ENCODE data around the gene OR2F2. TPM values are rescaled to one million over a fixed set of nuclear protein-coding genes. Genes with fewer than 3 reads are reported as not detected.

The OR2F2 gene
- polyA plus RNA-seq, 1 of the 3 experiments (the other 2 are of a cell fraction), result 0.07 TPM

DNA sequence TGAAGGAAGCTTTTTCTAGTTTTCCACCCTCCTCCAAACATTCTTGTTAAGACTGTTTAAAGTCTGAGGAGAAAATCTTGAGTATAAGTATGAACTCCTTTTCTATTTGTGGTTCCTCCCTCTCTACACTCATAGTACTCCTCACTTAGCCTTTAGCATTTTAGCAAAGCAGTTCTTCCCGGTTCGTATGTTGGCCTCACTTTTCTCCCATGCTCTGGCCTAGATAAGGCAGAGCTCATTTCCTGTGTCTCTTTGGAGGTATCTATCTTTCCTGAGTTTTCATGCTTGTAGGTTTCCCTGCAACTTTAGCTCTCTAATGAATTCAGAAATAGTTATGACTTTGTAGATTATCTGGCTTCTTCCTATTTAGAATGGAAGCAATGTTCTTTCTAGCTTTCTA lies 13.7 kb downstream of the OR2F2 start:
- Histone ChIP-seq H3K9me2 (no peaks in the 10 kb centered on the region), H3K36me3 (replicated peaks in 1 of 2; ENCODE audit: control insufficient read depth in 1 of 2, insufficient read depth in 2 of 2, low read length in 1 of 2) (no peaks in the 10 kb centered on the region), H3K4me3 (ENCODE audit: low read depth in 2 of 2, low read length in 1 of 2) (no peak overlapping the region), H3K27me3 (ENCODE audit: insufficient read depth) (no peaks in the 10 kb centered on the region; the same call in 1 of the 2 replicates), H3K79me2 (ENCODE audit: insufficient read depth) (no peaks in the 10 kb centered on the region), H3K9me3 (0 out of 2 replicates have a peak, but pooled peaks cover 6% of the 10 kb centered on the region), H3K4me1 (ENCODE audit: control insufficient read depth in 1 of 2, insufficient read depth in 2 of 2, low read depth in 1 of 2, low read length in 1 of 2) (no peaks in the 10 kb centered on the region), H4K20me1 (ENCODE audit: insufficient read depth) (no peaks in the 10 kb centered on the region), H3K27ac (ENCODE audit: low read depth in 2 of 2, low read length in 1 of 2) (no peak overlapping the region), H3F3A (replicated peaks; ENCODE audit: insufficient read depth) (no peaks in the 10 kb centered on the region), H3K9ac (no peak overlapping the region), H2AFZ (ENCODE audit: low read depth) (no peak overlapping the region), H3K4me2 (no peak overlapping the region)
- CTCF ChIA-PET, result interaction anchor here (1.5 kb wide), 1 partner anchor 16 kb away, joined by 4 read pairs; no protein-coding TSS in a partner anchor
- DNase-seq, result no peak
- 7% methylated on average over 2 of the region's 2 CpGs for WGBS (ENCODE audit: low lambda C conversion rate)
- POLR2A ChIA-PET, result no interaction called here
- TF ChIP-seq, protein P1, sequence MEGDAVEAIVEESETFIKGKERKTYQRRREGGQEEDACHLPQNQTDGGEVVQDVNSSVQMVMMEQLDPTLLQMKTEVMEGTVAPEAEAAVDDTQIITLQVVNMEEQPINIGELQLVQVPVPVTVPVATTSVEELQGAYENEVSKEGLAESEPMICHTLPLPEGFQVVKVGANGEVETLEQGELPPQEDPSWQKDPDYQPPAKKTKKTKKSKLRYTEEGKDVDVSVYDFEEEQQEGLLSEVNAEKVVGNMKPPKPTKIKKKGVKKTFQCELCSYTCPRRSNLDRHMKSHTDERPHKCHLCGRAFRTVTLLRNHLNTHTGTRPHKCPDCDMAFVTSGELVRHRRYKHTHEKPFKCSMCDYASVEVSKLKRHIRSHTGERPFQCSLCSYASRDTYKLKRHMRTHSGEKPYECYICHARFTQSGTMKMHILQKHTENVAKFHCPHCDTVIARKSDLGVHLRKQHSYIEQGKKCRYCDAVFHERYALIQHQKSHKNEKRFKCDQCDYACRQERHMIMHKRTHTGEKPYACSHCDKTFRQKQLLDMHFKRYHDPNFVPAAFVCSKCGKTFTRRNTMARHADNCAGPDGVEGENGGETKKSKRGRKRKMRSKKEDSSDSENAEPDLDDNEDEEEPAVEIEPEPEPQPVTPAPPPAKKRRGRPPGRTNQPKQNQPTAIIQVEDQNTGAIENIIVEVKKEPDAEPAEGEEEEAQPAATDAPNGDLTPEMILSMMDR (IDR thresholded peaks at IDR 0.05), result no peak

DNA sequence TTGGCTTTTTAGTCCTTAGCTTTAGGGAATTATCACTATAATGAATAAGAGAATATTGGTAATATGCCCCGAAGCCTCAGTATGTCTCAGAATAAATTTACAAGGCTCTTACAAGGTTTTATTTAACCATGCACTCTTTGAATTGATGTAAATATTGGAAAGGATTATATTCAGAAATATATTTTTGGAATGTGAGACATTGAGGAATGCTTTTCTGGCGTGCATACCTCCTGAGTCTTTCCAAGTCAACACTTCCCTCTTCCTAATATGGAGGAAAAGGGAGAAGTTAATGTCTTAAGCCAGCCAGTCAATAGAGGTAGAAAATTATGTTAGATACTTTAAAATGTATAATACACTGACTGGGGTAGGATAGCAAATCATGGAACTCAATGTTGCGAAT lies 18.4 kb downstream of the OR2F2 start:
- H4K20me1 ChIP-seq (ENCODE audit: insufficient read depth), result no peaks in the 10 kb centered on the region
- DNase-seq, result no peak
- no peaks in the 10 kb centered on the region for H3K4me1 ChIP-seq (ENCODE audit: control insufficient read depth in 1 of 2, insufficient read depth in 2 of 2, low read depth in 1 of 2, low read length in 1 of 2)
- no peaks in the 10 kb centered on the region for H3K9me3 ChIP-seq
- H3K4me3 ChIP-seq (ENCODE audit: low read depth in 2 of 2, low read length in 1 of 2), result no peak overlapping the region
- H3K9me2 ChIP-seq, result no peaks in the 10 kb centered on the region
- no peaks in the 10 kb centered on the region for H3K36me3 ChIP-seq (replicated peaks in 1 of 2; ENCODE audit: control insufficient read depth in 1 of 2, insufficient read depth in 2 of 2, low read length in 1 of 2)
- H3K9ac ChIP-seq, result no peak overlapping the region
- WGBS (ENCODE audit: low lambda C conversion rate), result 24% methylated on average over 3 of the region's 3 CpGs
- H3K27me3 ChIP-seq (ENCODE audit: insufficient read depth), result peaks cover 12% of the 10 kb centered on the region; the same call in 1 of the 2 replicates
- H2AFZ ChIP-seq (ENCODE audit: low read depth), result no peak overlapping the region
- H3F3A ChIP-seq (replicated peaks; ENCODE audit: insufficient read depth), result no peaks in the 10 kb centered on the region
- no peaks in the 10 kb centered on the region for H3K79me2 ChIP-seq (ENCODE audit: insufficient read depth)
- ChIA-PET CTCF (no interaction called here), POLR2A (no interaction called here)
- H3K27ac ChIP-seq (ENCODE audit: low read depth in 2 of 2, low read length in 1 of 2), result no peak overlapping the region
- TF ChIP-seq NFIC (IDR thresholded peaks at IDR 0.05; ENCODE audit: borderline replicate concordance) (no peak), TAF1 (IDR thresholded peaks at IDR 0.05; ENCODE audit: borderline replicate concordance, low read depth, low read length) (no peak), JUND (IDR thresholded peaks at IDR 0.05) (no peak), NRF1 (IDR thresholded peaks at IDR 0.05; ENCODE audit: low read depth, low read length) (no peak), TCF12 (IDR thresholded peaks at IDR 0.05) (no peak), RAD21 (IDR thresholded peaks at IDR 0.05; ENCODE audit: low read length) (no peak), TEAD4 (IDR thresholded peaks at IDR 0.05; ENCODE audit: borderline replicate concordance, insufficient read depth) (no peak), RFX5 (IDR thresholded peaks at IDR 0.05; ENCODE audit: low read length) (no peak), EP300 (IDR thresholded peaks at IDR 0.05; ENCODE audit: borderline replicate concordance in 1 of 2, low read depth in 1 of 2, low read length in 1 of 2) (no peak), RCOR1 (IDR thresholded peaks at IDR 0.05; ENCODE audit: low read length) (no peak), SIN3A (IDR thresholded peaks at IDR 0.05; ENCODE audit: borderline replicate concordance, low read depth, low read length) (no peak), FOXM1 (IDR thresholded peaks at IDR 0.05; ENCODE audit: low read depth) (no peak), MEF2A (IDR thresholded peaks at IDR 0.05; ENCODE audit: borderline replicate concordance, low read depth) (no peak), GABPA (IDR thresholded peaks at IDR 0.05; ENCODE audit: low read depth) (no peak), YY1 (IDR thresholded peaks at IDR 0.05; ENCODE audit: low read depth) (no peak)
- TF ChIP-seq, protein P2, sequence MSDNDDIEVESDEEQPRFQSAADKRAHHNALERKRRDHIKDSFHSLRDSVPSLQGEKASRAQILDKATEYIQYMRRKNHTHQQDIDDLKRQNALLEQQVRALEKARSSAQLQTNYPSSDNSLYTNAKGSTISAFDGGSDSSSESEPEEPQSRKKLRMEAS (IDR thresholded peaks at IDR 0.05; ENCODE audit: low read depth), result no peak
- TF ChIP-seq, protein P3, sequence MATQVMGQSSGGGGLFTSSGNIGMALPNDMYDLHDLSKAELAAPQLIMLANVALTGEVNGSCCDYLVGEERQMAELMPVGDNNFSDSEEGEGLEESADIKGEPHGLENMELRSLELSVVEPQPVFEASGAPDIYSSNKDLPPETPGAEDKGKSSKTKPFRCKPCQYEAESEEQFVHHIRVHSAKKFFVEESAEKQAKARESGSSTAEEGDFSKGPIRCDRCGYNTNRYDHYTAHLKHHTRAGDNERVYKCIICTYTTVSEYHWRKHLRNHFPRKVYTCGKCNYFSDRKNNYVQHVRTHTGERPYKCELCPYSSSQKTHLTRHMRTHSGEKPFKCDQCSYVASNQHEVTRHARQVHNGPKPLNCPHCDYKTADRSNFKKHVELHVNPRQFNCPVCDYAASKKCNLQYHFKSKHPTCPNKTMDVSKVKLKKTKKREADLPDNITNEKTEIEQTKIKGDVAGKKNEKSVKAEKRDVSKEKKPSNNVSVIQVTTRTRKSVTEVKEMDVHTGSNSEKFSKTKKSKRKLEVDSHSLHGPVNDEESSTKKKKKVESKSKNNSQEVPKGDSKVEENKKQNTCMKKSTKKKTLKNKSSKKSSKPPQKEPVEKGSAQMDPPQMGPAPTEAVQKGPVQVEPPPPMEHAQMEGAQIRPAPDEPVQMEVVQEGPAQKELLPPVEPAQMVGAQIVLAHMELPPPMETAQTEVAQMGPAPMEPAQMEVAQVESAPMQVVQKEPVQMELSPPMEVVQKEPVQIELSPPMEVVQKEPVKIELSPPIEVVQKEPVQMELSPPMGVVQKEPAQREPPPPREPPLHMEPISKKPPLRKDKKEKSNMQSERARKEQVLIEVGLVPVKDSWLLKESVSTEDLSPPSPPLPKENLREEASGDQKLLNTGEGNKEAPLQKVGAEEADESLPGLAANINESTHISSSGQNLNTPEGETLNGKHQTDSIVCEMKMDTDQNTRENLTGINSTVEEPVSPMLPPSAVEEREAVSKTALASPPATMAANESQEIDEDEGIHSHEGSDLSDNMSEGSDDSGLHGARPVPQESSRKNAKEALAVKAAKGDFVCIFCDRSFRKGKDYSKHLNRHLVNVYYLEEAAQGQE (IDR thresholded peaks at IDR 0.05; ENCODE audit: low read depth, low read length), result no peak
- TF ChIP-seq, protein P4, sequence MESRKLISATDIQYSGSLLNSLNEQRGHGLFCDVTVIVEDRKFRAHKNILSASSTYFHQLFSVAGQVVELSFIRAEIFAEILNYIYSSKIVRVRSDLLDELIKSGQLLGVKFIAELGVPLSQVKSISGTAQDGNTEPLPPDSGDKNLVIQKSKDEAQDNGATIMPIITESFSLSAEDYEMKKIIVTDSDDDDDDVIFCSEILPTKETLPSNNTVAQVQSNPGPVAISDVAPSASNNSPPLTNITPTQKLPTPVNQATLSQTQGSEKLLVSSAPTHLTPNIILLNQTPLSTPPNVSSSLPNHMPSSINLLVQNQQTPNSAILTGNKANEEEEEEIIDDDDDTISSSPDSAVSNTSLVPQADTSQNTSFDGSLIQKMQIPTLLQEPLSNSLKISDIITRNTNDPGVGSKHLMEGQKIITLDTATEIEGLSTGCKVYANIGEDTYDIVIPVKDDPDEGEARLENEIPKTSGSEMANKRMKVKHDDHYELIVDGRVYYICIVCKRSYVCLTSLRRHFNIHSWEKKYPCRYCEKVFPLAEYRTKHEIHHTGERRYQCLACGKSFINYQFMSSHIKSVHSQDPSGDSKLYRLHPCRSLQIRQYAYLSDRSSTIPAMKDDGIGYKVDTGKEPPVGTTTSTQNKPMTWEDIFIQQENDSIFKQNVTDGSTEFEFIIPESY (IDR thresholded peaks at IDR 0.05; ENCODE audit: borderline replicate concordance, low read depth), result no peak
- TF ChIP-seq, protein P5, sequence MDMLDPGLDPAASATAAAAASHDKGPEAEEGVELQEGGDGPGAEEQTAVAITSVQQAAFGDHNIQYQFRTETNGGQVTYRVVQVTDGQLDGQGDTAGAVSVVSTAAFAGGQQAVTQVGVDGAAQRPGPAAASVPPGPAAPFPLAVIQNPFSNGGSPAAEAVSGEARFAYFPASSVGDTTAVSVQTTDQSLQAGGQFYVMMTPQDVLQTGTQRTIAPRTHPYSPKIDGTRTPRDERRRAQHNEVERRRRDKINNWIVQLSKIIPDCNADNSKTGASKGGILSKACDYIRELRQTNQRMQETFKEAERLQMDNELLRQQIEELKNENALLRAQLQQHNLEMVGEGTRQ (IDR thresholded peaks at IDR 0.05; ENCODE audit: borderline replicate concordance, low read depth, low read length), result no peak
- no peak overlapping the region for H3K4me2 ChIP-seq
